HG02759 (cell line): ENCODE data around the gene CDNF.
"Not testable (repeated sequence)": the region's sequence is repeated elsewhere in the genome, so short reads cannot be mapped to it uniquely, and the experiment has no call there.

ENCODE experiments used
- ATAC-seq: cut with Tn5 transposase; IDR thresholded peaks from one replicate; pipeline ENCODE4 v1.9.1; 2021; ENCODE audit warnings: mild to moderate bottlenecking, moderate library complexity; ENCODE audit not compliant: unreplicated experiment

CDNF gene

GRCh38 chr10:14837757-14838581 lies at the start of gene CDNF, which contains the start of the genes HSPA14 and MSANTD7:
Gene CDNF, minus strand, starts transcription at chr10:14838037. Its CDS starts 91 bp downstream, at chr10:14837946.
Gene HSPA14, plus strand, starts transcription at chr10:14838306. Its CDS starts 97 bp downstream, at chr10:14838403.
Gene MSANTD7, plus strand, starts transcription at chr10:14838306. Its CDS starts 3,979 bp downstream, at chr10:14842285.
- peak; percentile 97 for ATAC-seq

GRCh38 chr10:14884082-14884481 lies 46.2 kb upstream of the CDNF start:
- ATAC-seq, result no peak

- no peak for ATAC-seq
Observed at GRCh38 chr10:14880229-14880628, 42.4 kb upstream of the CDNF start.

- ATAC-seq, result no peak
Observed at GRCh38 chr10:14879928-14880193, 42.0 kb upstream of the CDNF start.

GRCh38 chr10:14879124-14879927 lies 41.5 kb upstream of the CDNF start:
- peak; percentile 28 for ATAC-seq

- peak; percentile 94 for ATAC-seq
Observed at GRCh38 chr10:14878266-14879123, 40.7 kb upstream of the CDNF start, which contains the start of gene SUV39H2. Gene SUV39H2, plus strand, starts transcription at chr10:14878866. Its CDS starts 23 bp downstream, at chr10:14878889.

GRCh38 chr10:14876764-14877163 lies 38.9 kb upstream of the CDNF start:
- ATAC-seq, result no peak

- no peak for ATAC-seq
Observed at GRCh38 chr10:14875941-14876340, 38.1 kb upstream of the CDNF start.

GRCh38 chr10:14873090-14873760 lies 35.4 kb upstream of the CDNF start:
- peak; percentile 39 for ATAC-seq

GRCh38 chr10:14864871-14865270 lies 27.0 kb upstream of the CDNF start:
- ATAC-seq, result not testable (repeated sequence)

GRCh38 chr10:14864466-14864865 lies 26.6 kb upstream of the CDNF start:
- not testable (repeated sequence) for ATAC-seq

- ATAC-seq, result no peak
Observed at GRCh38 chr10:14860791-14861190, 23.0 kb upstream of the CDNF start.

- ATAC-seq, result no peak
Observed at GRCh38 chr10:14859775-14860174, 21.9 kb upstream of the CDNF start.

GRCh38 chr10:14859043-14859442 lies 21.2 kb upstream of the CDNF start:
- no peak for ATAC-seq

GRCh38 chr10:14858338-14858960 lies 20.6 kb upstream of the CDNF start:
- ATAC-seq, result no peak

- ATAC-seq, result no peak
Observed at GRCh38 chr10:14855453-14855852, 17.6 kb upstream of the CDNF start.

- ATAC-seq, result no peak
Observed at GRCh38 chr10:14852236-14852635, 14.4 kb upstream of the CDNF start.

- no peak for ATAC-seq
Observed at GRCh38 chr10:14844948-14845347, 7.1 kb upstream of the CDNF start.

- no peak for ATAC-seq
Observed at GRCh38 chr10:14843327-14843988, 5.6 kb upstream of the CDNF start.
